Measurements from ENCODE around the gene FIGNL1.

DNA sequence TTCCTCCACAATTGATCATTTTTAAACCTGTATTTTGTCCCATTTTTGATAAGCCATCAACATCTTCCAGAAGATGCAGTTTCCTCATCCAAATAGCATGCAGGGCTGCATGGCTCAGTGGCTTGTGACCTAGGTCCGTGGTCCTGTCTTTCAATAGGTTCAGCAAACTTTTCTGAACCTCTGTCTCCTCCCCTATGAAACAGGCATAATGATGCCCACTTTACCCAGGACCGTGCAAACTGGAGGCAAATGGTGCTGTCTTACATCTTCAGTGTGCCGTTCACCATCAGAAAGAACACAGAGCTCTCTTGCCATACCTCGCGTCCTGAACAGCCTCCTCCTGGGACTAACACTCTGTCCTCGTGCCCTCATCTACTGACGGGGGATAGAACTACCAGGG, 22.3 kb upstream of the FIGNL1 start:
- TF ChIP-seq CTCF (IDR thresholded peaks at IDR 0.05) (no peak), POLR2A (IDR thresholded peaks at IDR 0.05) (no peak)

Measured in adrenal gland (tissue), 5 donors.